H1 (cell line): ENCODE data around the gene STX17. TPM values are rescaled to one million over a fixed set of nuclear protein-coding genes. Genes with fewer than 3 reads are reported as not detected.

Experiments
- CBX8 ChIP-seq: fragments of 300-800, 300-1000 bp; sonication (generic); IDR thresholded peaks from 2 replicates; pipeline ENCODE4 v1.7.1; 2016; ENCODE audit warnings: low read depth, low read length, borderline replicate concordance
- RFX5 ChIP-seq: IDR thresholded peaks from 2 replicates; pipeline ENCODE4 v1.6.1; 2011; ENCODE audit warnings: low read depth, low read length, improper control_type of control experiment, borderline replicate concordance
- SRF ChIP-seq: IDR thresholded peaks from 2 replicates; pipeline ENCODE4 v1.6.1; 2011; ENCODE audit warnings: mild to moderate bottlenecking, low read depth, low read length, moderate library complexity
- polyA plus RNA-seq, 7 experiments: library from polyadenylated mRNA; depleted of rRNA in 3 of 7; stranded (reverse) in 5 of 7; unstranded in 2 of 7; fragments of >200 nt in 5 of 7; fragments of 200-250 nt in 2 of 7; gene quantifications; 1 replicate in 5 of 7; 2 replicates in 1 of 7; 4 replicates in 1 of 7; pipeline versions ENCODE4 v1.2.1 to v1.2.3, GENCODE V29; 2011 to 2013; ENCODE audit warnings: missing spikeins in 2 of 7, mixed read lengths in 2 of 7
- total RNA-seq: library from RNA; stranded (reverse); fragmentation: NEBNext Ultra II Directional; extraction: Animal tissue kit (Norgen Biotek cat#: 25700); gene quantifications from 2 replicates; pipeline ENCODE4 v1.2.1, GENCODE V29; 2021

STX17 gene
- total and polyA plus RNA-seq, 2 of the 8 experiments (the other 6 are each of a cell fraction or from before 2014, with no cell fraction given): 4.5 to 16.3 TPM

GRCh38 chr9:99868845-99869244 lies 37.6 kb upstream of the STX17 start (continued):
- no peak for TF ChIP-seq CBX8
- TF ChIP-seq SRF: no peak
- no peak for TF ChIP-seq RFX5
- TF ChIP-seq, all 59 proteins: peak for 0
